H9 (cell line): Measurements from ENCODE around the gene NOP53. TPM values are rescaled to one million over a fixed set of nuclear protein-coding genes. Genes with fewer than 3 reads are reported as not detected.
"Not testable (repeated sequence)": the region's sequence is repeated elsewhere in the genome, so short reads cannot be mapped to it uniquely, and the experiment has no call there.

Experiments used
- DNase-seq: peaks from one replicate; pipeline ENCODE4 v3.0.0-alpha.2; 2017
- H2AFZ ChIP-seq: one replicate; pipeline ENCODE4 v1.6.1; 2013; ENCODE audit warnings: mild to moderate bottlenecking, low read length, control low read depth, moderate library complexity
- H2AK5ac ChIP-seq: 2 replicates; pipeline ENCODE4 v1.6.1; 2013; ENCODE audit warnings: low read length, control low read depth, mixed read lengths; ENCODE audit not compliant: insufficient read length
- H2BK120ac ChIP-seq: one replicate; pipeline ENCODE4 v1.6.1; 2013; ENCODE audit warnings: low read depth, mild to moderate bottlenecking, low read length, control low read depth, inconsistent platforms; ENCODE audit not compliant: poor library complexity, severe bottlenecking
- H2BK12ac ChIP-seq: 2 replicates; pipeline ENCODE4 v1.6.1; 2013; ENCODE audit warnings: low read length, control low read depth, mixed read lengths, low read depth; ENCODE audit not compliant: insufficient read length
- H2BK15ac ChIP-seq: 2 replicates; pipeline ENCODE4 v1.6.1; 2013; ENCODE audit warnings: low read depth, low read length, control low read depth
- H2BK20ac ChIP-seq: one replicate; pipeline ENCODE4 v1.6.1; 2013; ENCODE audit warnings: low read depth, mild to moderate bottlenecking, low read length, control low read depth, inconsistent platforms; ENCODE audit not compliant: poor library complexity, severe bottlenecking
- H2BK5ac ChIP-seq: 2 replicates; pipeline ENCODE4 v1.6.1; 2013; ENCODE audit warnings: low read length, control low read depth, mixed read lengths; ENCODE audit not compliant: insufficient read length
- H3K14ac ChIP-seq: 2 replicates; pipeline ENCODE4 v1.6.1; 2013; ENCODE audit warnings: low read length, control low read depth; ENCODE audit not compliant: insufficient read depth
- H3K18ac ChIP-seq: 2 replicates; pipeline ENCODE4 v1.6.1; 2013; ENCODE audit warnings: low read depth, mild to moderate bottlenecking, mixed read lengths, low read length, control low read depth; ENCODE audit not compliant: insufficient read length
- H3K23ac ChIP-seq: 2 replicates; pipeline ENCODE4 v1.6.1; 2013; ENCODE audit warnings: low read length, control low read depth, mixed read lengths, low read depth; ENCODE audit not compliant: insufficient read length
- H3K23me2 ChIP-seq: 2 replicates; pipeline ENCODE4 v1.6.1; 2013; ENCODE audit warnings: low read depth, mild to moderate bottlenecking, mixed read lengths, low read length, control low read depth; ENCODE audit not compliant: insufficient read length, poor library complexity, severe bottlenecking
- H3K27ac ChIP-seq: 2 replicates; pipeline ENCODE4 v1.5.1; 2013; ENCODE audit warnings: low read length, control low read depth, mixed read lengths, low read depth; ENCODE audit not compliant: insufficient read length
- H3K27me3 ChIP-seq: 2 replicates; pipeline ENCODE4 v1.6.1; 2013; ENCODE audit warnings: low read length, control low read depth, inconsistent platforms; ENCODE audit not compliant: insufficient read depth
- H3K4ac ChIP-seq: 2 replicates; pipeline ENCODE4 v1.6.1; 2013; ENCODE audit warnings: low read depth, mild to moderate bottlenecking, control low read depth, inconsistent platforms, low read length, moderate library complexity
- H3K4me1 ChIP-seq: 2 replicates; pipeline ENCODE4 v1.6.1; 2013; ENCODE audit warnings: low read length, control low read depth, inconsistent platforms; ENCODE audit not compliant: insufficient read depth
- H3K4me2 ChIP-seq: 2 replicates; pipeline ENCODE4 v1.6.1; 2013; ENCODE audit warnings: low read length, control low read depth, mixed read lengths; ENCODE audit not compliant: insufficient read length, insufficient read depth
- H3K56ac ChIP-seq: 2 replicates; pipeline ENCODE4 v1.6.1; 2013; ENCODE audit warnings: low read depth, mild to moderate bottlenecking, mixed read lengths, low read length, control low read depth; ENCODE audit not compliant: insufficient read length
- H3K79me1 ChIP-seq: 2 replicates; pipeline ENCODE4 v1.6.1; 2013; ENCODE audit warnings: low read depth, mild to moderate bottlenecking, moderate library complexity, low read length, control low read depth, inconsistent platforms; ENCODE audit not compliant: insufficient read depth, poor library complexity, severe bottlenecking
- H3K79me2 ChIP-seq: 2 replicates; pipeline ENCODE4 v1.6.1; 2013; ENCODE audit warnings: low read length, control low read depth, inconsistent platforms; ENCODE audit not compliant: insufficient read depth
- H3K9ac ChIP-seq: 2 replicates; pipeline ENCODE4 v1.6.1; 2013; ENCODE audit warnings: low read length, control low read depth, mixed read lengths; ENCODE audit not compliant: insufficient read length; ENCODE audit errors: extremely low read depth
- H3K9me3 ChIP-seq: one replicate; pipeline ENCODE4 v1.6.1; 2013; ENCODE audit warnings: low read depth, low read length, inconsistent platforms; ENCODE audit not compliant: control insufficient read depth
- H3T11ph ChIP-seq: one replicate; pipeline ENCODE4 v1.6.1; 2013; ENCODE audit warnings: mild to moderate bottlenecking, low read length, control low read depth, inconsistent platforms
- H4K20me1 ChIP-seq: one replicate; pipeline ENCODE4 v1.6.1; 2013; ENCODE audit not compliant: control insufficient read depth, insufficient read length, insufficient read depth
- H4K5ac ChIP-seq: 2 replicates; pipeline ENCODE4 v1.6.1; 2013; ENCODE audit warnings: low read depth, mild to moderate bottlenecking, mixed read lengths, low read length, control low read depth; ENCODE audit not compliant: insufficient read length
- H4K8ac ChIP-seq: replicated peaks from 2 replicates; pipeline ENCODE4 v1.6.1; 2013; ENCODE audit warnings: low read length, control low read depth, mixed read lengths, low read depth; ENCODE audit not compliant: insufficient read length
- H4K91ac ChIP-seq: 2 replicates; pipeline ENCODE4 v1.6.1; 2013; ENCODE audit warnings: low read depth, mild to moderate bottlenecking, moderate library complexity, mixed read lengths, low read length, control low read depth; ENCODE audit not compliant: insufficient read length
- H3K27ac Mint-ChIP-seq, 3 experiments: 2 replicates in 2 of 3; 3 replicates in 1 of 3; pipeline ENCODE4 v1.8.0; 2020 to 2021; ENCODE audit warnings: mixed read lengths in 3 of 3, mild to moderate bottlenecking in 1 of 3, moderate library complexity in 1 of 3
- H3K27me3 Mint-ChIP-seq: 2 replicates; pipeline ENCODE4 v1.8.0; 2021; ENCODE audit warnings: low read depth, mild to moderate bottlenecking, moderate library complexity, mixed read lengths
- H3K36me3 Mint-ChIP-seq, 3 experiments: 2 replicates in 2 of 3; 3 replicates in 1 of 3; pipeline ENCODE4 v1.8.0; 2020 to 2021; ENCODE audit warnings: low read depth in 3 of 3, mixed read lengths in 3 of 3; ENCODE audit not compliant: insufficient read depth in 1 of 3
- H3K4me1 Mint-ChIP-seq, 2 experiments: 2 replicates each; pipeline ENCODE4 v1.8.0; 2020; ENCODE audit warnings: mixed read lengths in 2 of 2
- H3K4me3 Mint-ChIP-seq, 2 experiments: 2 replicates in 1 of 2; 3 replicates in 1 of 2; pipeline ENCODE4 v1.8.0; 2020 to 2021; ENCODE audit warnings: mild to moderate bottlenecking in 2 of 2, mixed read lengths in 2 of 2, moderate library complexity in 1 of 2
- H3K9me3 Mint-ChIP-seq, 2 experiments: 2 replicates in 1 of 2; 3 replicates in 1 of 2; pipeline ENCODE4 v1.8.0; 2020; ENCODE audit warnings: mild to moderate bottlenecking in 2 of 2, mixed read lengths in 2 of 2, moderate library complexity in 1 of 2
- WGBS: extraction: QIAGEN DNeasy Blood & Tissue Kit; methylation state at CpG from one replicate; pipeline ENCODE4 v1.1.7; 2013; ENCODE audit warnings: missing lambda C conversion rate, low lambda C conversion rate, mixed read lengths; ENCODE audit not compliant: insufficient read length; ENCODE audit errors: extremely low coverage; 5-methylcytosine and 5-hydroxymethylcytosine counted together
- total RNA-seq: library from RNA; stranded (reverse); gene quantifications from 2 replicates; pipeline ENCODE4 v1.2.1, GENCODE V29; 2021
- TF ChIP-seq, protein P1 (sequence below): fragments of 200-600 bp; sonication (generic); conservative IDR thresholded peaks from 3 replicates; pipeline ENCODE4 v1.8.0; 2021; ENCODE audit warnings: antibody characterized with exemption, mild to moderate bottlenecking

Gene NOP53
- total RNA-seq, 1 experiment from 2014 or later: 325 TPM

DNA sequence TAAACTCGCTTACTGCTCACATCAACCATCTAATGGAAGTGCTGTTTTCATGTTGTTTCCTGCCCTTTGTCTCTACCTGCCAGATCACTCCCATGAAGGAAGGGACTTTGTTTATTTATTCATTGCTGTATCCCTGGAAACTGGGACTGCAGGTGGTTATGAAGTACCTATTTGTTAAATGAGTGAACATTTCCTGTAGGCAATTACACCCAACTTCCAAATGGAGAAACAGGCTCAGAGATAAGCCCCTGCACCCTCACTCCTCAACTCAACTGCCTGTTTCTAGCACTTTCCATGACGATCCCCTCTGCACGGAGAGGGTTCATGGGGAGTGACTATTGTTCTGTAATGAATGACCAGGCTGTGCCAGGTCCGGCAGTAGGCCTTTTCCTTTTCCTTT lies 31.2 kb downstream of the NOP53 start:
- Histone ChIP-seq H3K23me2 (peaks cover 8% of the 10 kb centered on the region), H3K23ac (no peak overlapping the region), H3K4me2 (no peak overlapping the region), H3K9me3 (no peaks in the 10 kb centered on the region), H3K14ac (no peak overlapping the region; the same call in 1 of the 2 replicates), H4K91ac (no peak overlapping the region), H2AFZ (no peak overlapping the region), H4K5ac (peak overlapping the region; percentile 36), H4K20me1 (peaks cover 5% of the 10 kb centered on the region), H2BK20ac (no peak overlapping the region), H3K79me1 (peaks cover 8% of the 10 kb centered on the region), H3T11ph (no peak overlapping the region), H2BK5ac (no peak overlapping the region), H3K18ac (peak overlapping the region; percentile 43), H3K4ac (no peak overlapping the region; the same call in 1 of the 2 replicates), H3K27ac (peak overlapping the region; percentile 62), H2BK120ac (peak overlapping the region; percentile 3), H3K9ac (peak overlapping the region; percentile 50), H2BK15ac (no peak overlapping the region), H3K56ac (no peak overlapping the region), H2BK12ac (no peak overlapping the region), H3K79me2 (peaks cover 8% of the 10 kb centered on the region; the same call in 1 of the 2 replicates), H3K4me1 (peaks cover 6% of the 10 kb centered on the region; the same call in 1 of the 2 replicates), H3K27me3 (no peaks in the 10 kb centered on the region), H4K8ac (no peak overlapping the region), H2AK5ac (no peak overlapping the region)
- Mint-ChIP-seq H3K36me3 (peaks cover 13 to 17% (median 15%) of the 10 kb centered on the region in 3 experiments; a peak in 6 of 7 replicates), H3K4me1 (peaks cover 12 to 32% of the 10 kb centered on the region in 2 experiments), H3K9me3 (no peaks in the 10 kb centered on the region; a peak in 1 of 5 replicates), H3K27ac (peak overlapping the region; percentile 2 to 63 (median 59); a peak in 5 of 7 replicates), H3K4me3 (peak overlapping the region; percentile 26 to 97; a peak in 4 of 5 replicates), H3K27me3 (no peaks in the 10 kb centered on the region)
- TF ChIP-seq, protein P1, sequence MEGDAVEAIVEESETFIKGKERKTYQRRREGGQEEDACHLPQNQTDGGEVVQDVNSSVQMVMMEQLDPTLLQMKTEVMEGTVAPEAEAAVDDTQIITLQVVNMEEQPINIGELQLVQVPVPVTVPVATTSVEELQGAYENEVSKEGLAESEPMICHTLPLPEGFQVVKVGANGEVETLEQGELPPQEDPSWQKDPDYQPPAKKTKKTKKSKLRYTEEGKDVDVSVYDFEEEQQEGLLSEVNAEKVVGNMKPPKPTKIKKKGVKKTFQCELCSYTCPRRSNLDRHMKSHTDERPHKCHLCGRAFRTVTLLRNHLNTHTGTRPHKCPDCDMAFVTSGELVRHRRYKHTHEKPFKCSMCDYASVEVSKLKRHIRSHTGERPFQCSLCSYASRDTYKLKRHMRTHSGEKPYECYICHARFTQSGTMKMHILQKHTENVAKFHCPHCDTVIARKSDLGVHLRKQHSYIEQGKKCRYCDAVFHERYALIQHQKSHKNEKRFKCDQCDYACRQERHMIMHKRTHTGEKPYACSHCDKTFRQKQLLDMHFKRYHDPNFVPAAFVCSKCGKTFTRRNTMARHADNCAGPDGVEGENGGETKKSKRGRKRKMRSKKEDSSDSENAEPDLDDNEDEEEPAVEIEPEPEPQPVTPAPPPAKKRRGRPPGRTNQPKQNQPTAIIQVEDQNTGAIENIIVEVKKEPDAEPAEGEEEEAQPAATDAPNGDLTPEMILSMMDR: no peak
- no peak for DNase-seq
- no CpG with 5 or more reads among the region's 4 CpGs for WGBS

DNA sequence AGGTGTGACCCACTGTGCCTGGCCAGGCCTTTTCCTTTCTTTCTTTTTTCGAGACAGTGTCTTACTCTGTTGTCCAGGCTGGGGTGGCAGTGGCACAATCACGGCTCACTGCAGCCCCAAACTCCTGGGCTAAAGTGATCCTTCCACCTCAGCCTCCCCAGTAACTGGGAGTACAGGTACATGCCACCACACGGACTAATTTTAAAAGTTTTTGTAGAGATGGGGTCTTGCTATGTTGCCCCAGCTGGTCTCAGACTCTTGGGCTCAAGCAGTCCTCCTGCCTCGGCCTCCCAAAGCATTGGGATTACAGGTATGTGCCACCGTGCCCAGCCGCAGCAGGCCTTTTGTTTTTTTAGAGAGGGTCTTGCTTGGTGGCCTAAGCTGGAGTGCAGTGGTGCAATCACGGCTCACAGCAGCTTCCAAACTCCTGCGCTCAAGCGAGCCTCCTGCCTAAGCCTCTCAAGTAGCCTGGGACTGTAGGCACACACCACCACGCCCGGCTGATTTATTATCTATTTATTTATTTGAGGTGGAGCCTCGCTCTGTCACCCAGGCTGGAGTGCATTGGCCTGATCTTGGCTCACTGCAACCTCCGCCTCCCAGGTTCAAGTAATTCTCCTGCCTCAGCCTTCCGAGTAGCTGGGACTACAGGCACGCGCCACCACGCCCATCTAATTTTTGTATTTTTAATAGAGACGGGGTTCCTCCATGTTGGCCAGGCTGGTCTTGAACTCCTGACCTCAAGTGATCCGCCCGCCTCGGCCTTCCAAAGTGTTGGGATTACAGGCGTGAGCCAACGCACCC lies 32.1 kb downstream of the NOP53 start:
- Mint-ChIP-seq H3K36me3 (peaks cover 22 to 26% (median 24%) of the 10 kb centered on the region in 3 experiments; a peak in 6 of 7 replicates), H3K27ac (peak overlapping the region in 2 of 3 experiments; percentile 98 to 99; a peak in 3 of 7 replicates), H3K4me3 (peak overlapping the region; percentile 92 to 97), H3K4me1 (peaks cover 12 to 32% of the 10 kb centered on the region in 2 experiments)
- H3K79me1 ChIP-seq, H3K9me3 ChIP-seq, H4K5ac ChIP-seq, H2BK5ac ChIP-seq, H4K91ac ChIP-seq, H3K23me2 ChIP-seq, H3K4me1 ChIP-seq, H3K4ac ChIP-seq, H3K27me3 Mint-ChIP-seq, H3K27ac ChIP-seq, H3T11ph ChIP-seq, H2BK15ac ChIP-seq, H4K8ac ChIP-seq, H2BK12ac ChIP-seq, H4K20me1 ChIP-seq, H2AK5ac ChIP-seq, H2AFZ ChIP-seq, H3K56ac ChIP-seq, H3K9me3 Mint-ChIP-seq, H3K79me2 ChIP-seq, H3K27me3 ChIP-seq, H3K9ac ChIP-seq, H2BK20ac ChIP-seq, H3K14ac ChIP-seq, DNase-seq, H3K23ac ChIP-seq: not testable (repeated sequence)
- Histone ChIP-seq H3K18ac (peak overlapping the region; percentile 55), H2BK120ac (peak overlapping the region; percentile 10), H3K4me2 (peak overlapping the region; percentile 100)
- WGBS: no CpG with 5 or more reads among the region's 23 CpGs
